Measurements from ENCODE around the gene ELF2. TPM values are rescaled to one million over a fixed set of nuclear protein-coding genes. Genes with fewer than 3 reads are reported as not detected.
"Not testable (repeated sequence)": the region's sequence is repeated elsewhere in the genome, so short reads cannot be mapped to it uniquely, and the experiment has no call there.

Gene ELF2
- total and polyA plus RNA-seq, 9 donors: 28.8 to 66.8 (median 51.1) TPM

- no peaks in the 10 kb centered on the region for H3K36me3 ChIP-seq
Measured at GRCh38 chr4:139060591-139060990, 116.4 kb downstream of the ELF2 start.

GRCh38 chr4:139059026-139059425, 118.0 kb downstream of the ELF2 start:
- H3K9me3 ChIP-seq; H3K36me3 ChIP-seq; intact Hi-C loops (cut with DNase I); H3K27me3 ChIP-seq; H3K4me1 ChIP-seq (ENCODE audit: insufficient read depth); DNase-seq; H3K27ac ChIP-seq; H3K4me3 ChIP-seq: not testable (repeated sequence)
- 64 to 75% (median 67%) methylated on average over 4 of the region's 4 CpGs for WGBS, 3 donors

More at GRCh38 chr4:139060591-139060990, 116.4 kb downstream of the ELF2 start:
- DNase-seq: no peak
- H3K27me3 ChIP-seq: no peaks in the 10 kb centered on the region
- 79 to 90% (median 90%) methylated on average over 3 of the region's 3 CpGs for WGBS, 3 donors
- no peaks in the 10 kb centered on the region for H3K4me1 ChIP-seq (ENCODE audit: insufficient read depth)
- intact Hi-C loops (cut with DNase I): no loop called here
- H3K4me3 ChIP-seq: no peak overlapping the region
- H3K27ac ChIP-seq: no peak overlapping the region
- TF ChIP-seq EP300 (IDR thresholded peaks at IDR 0.05) (no peak), CTCF (IDR thresholded peaks at IDR 0.05) (no peak), POLR2A (IDR thresholded peaks at IDR 0.05) (no peak)
- no peaks in the 10 kb centered on the region for H3K9me3 ChIP-seq

GRCh38 chr4:139054791-139055505, 122.1 kb downstream of the ELF2 start:
- intact Hi-C loops (cut with DNase I): no loop called here
- Histone ChIP-seq H3K27ac (no peak overlapping the region), H3K36me3 (no peaks in the 10 kb centered on the region), H3K4me1 (ENCODE audit: insufficient read depth) (peaks cover 4% of the 10 kb centered on the region), H3K27me3 (no peaks in the 10 kb centered on the region), H3K9me3 (no peaks in the 10 kb centered on the region), H3K4me3 (no peak overlapping the region)
- TF ChIP-seq EP300 (IDR thresholded peaks at IDR 0.05) (no peak), POLR2A (IDR thresholded peaks at IDR 0.05) (no peak), CTCF (IDR thresholded peaks at IDR 0.05) (no peak)
- 0 to 16% (median 8%) methylated on average over 1 of the region's 1 CpG for WGBS, 3 donors
- no peak for DNase-seq

- Histone ChIP-seq H3K36me3 (no peaks in the 10 kb centered on the region), H3K4me1 (ENCODE audit: insufficient read depth) (peaks cover 4% of the 10 kb centered on the region), H3K4me3 (no peak overlapping the region), H3K27me3 (no peaks in the 10 kb centered on the region), H3K27ac (no peak overlapping the region), H3K9me3 (no peaks in the 10 kb centered on the region)
- no peak for DNase-seq
- WGBS, 3 donors: 81 to 95% (median 92%) methylated on average over 1 of the region's 1 CpG
- intact Hi-C loops (cut with DNase I): no loop called here
- no peak for TF ChIP-seq EP300 (IDR thresholded peaks at IDR 0.05)
- TF ChIP-seq POLR2A (IDR thresholded peaks at IDR 0.05): no peak
- no peak for TF ChIP-seq CTCF (IDR thresholded peaks at IDR 0.05)
Measured at GRCh38 chr4:139053909-139054308, 123.1 kb downstream of the ELF2 start.

- H3K36me3 ChIP-seq: no peaks in the 10 kb centered on the region
- no peaks in the 10 kb centered on the region for H3K27me3 ChIP-seq
- no peak for TF ChIP-seq POLR2A (IDR thresholded peaks at IDR 0.05)
- TF ChIP-seq CTCF (IDR thresholded peaks at IDR 0.05): no peak
- no peak for TF ChIP-seq EP300 (IDR thresholded peaks at IDR 0.05)
- H3K27ac ChIP-seq: no peak overlapping the region
- peaks cover 4% of the 10 kb centered on the region for H3K4me1 ChIP-seq (ENCODE audit: insufficient read depth)
- no peaks in the 10 kb centered on the region for H3K9me3 ChIP-seq
- no peak overlapping the region for H3K4me3 ChIP-seq
- WGBS, 3 donors: 84 to 93% (median 86%) methylated on average over 2 of the region's 2 CpGs
- DNase-seq: no peak
- intact Hi-C loops (cut with DNase I): no loop called here
Measured at GRCh38 chr4:139050446-139050845, 126.6 kb downstream of the ELF2 start.
